Ishikawa (cell line): Measurements from ENCODE around the gene MAPK11.

Source experiments
- CEBPB ChIP-seq: IDR thresholded peaks from 2 replicates; pipeline ENCODE4 v1.6.1; 2012
- EGR1 ChIP-seq: IDR thresholded peaks from 2 replicates; pipeline ENCODE4 v1.6.1; 2012
- EP300 ChIP-seq: IDR thresholded peaks from 2 replicates; pipeline ENCODE4 v1.6.1; 2012; ENCODE audit warnings: borderline replicate concordance
- FOXM1 ChIP-seq: IDR thresholded peaks from 2 replicates; pipeline ENCODE4 v1.6.1; 2012; ENCODE audit warnings: low read depth, borderline replicate concordance
- RAD21 ChIP-seq: IDR thresholded peaks from 2 replicates; pipeline ENCODE4 v1.6.1; 2012; ENCODE audit warnings: low read depth
- YY1 ChIP-seq: IDR thresholded peaks from 2 replicates; pipeline ENCODE4 v1.6.1; 2012; ENCODE audit warnings: low read depth
- ZBTB7A ChIP-seq: IDR thresholded peaks from 2 replicates; pipeline ENCODE4 v1.6.1; 2012; ENCODE audit warnings: low read depth
- TF ChIP-seq, protein P1 (sequence below): IDR thresholded peaks from 2 replicates; pipeline ENCODE4 v1.6.1; 2012
- TF ChIP-seq, protein P2 (sequence below): IDR thresholded peaks from 2 replicates; pipeline ENCODE4 v1.6.1; 2012; ENCODE audit warnings: low read depth, mild to moderate bottlenecking

DNA sequence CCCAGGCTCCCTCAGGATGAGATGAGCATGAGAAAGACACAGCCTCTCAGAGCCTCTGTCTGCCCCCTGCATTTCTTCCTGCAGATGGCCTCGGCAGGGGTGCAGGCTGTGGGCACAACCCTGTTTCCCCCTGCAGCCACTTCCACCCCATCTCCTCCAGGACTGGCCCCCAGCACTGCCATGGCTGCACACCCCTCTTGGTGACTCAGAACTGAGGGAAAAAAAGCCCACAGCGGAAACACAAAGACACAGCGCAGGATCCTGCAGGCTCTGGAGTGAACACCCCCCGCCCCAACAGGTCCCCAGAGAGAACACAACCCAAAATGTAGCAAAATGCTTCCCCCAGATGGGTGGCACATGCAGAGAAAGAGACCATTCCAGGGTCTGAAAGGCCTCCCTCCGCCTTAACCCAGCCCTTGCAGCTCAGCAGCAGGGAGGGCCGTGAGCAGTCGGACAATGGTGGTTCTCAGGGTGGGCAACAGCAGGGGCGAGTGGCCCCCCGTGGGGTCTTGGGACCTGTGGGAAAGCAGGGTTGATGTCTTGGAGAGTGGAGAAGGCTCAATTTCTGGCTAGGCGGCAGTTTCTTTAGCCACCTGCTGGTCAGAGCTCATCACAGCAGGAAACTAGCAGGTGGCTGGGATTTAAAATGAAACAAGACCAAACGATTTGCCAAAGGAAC, 33.3 kb downstream of the MAPK11 start:
- no peak for TF ChIP-seq CEBPB
- TF ChIP-seq, protein P1, sequence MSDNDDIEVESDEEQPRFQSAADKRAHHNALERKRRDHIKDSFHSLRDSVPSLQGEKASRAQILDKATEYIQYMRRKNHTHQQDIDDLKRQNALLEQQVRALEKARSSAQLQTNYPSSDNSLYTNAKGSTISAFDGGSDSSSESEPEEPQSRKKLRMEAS = no peak
- TF ChIP-seq RAD21 = no peak
- TF ChIP-seq EP300 = no peak
- TF ChIP-seq, protein P2, sequence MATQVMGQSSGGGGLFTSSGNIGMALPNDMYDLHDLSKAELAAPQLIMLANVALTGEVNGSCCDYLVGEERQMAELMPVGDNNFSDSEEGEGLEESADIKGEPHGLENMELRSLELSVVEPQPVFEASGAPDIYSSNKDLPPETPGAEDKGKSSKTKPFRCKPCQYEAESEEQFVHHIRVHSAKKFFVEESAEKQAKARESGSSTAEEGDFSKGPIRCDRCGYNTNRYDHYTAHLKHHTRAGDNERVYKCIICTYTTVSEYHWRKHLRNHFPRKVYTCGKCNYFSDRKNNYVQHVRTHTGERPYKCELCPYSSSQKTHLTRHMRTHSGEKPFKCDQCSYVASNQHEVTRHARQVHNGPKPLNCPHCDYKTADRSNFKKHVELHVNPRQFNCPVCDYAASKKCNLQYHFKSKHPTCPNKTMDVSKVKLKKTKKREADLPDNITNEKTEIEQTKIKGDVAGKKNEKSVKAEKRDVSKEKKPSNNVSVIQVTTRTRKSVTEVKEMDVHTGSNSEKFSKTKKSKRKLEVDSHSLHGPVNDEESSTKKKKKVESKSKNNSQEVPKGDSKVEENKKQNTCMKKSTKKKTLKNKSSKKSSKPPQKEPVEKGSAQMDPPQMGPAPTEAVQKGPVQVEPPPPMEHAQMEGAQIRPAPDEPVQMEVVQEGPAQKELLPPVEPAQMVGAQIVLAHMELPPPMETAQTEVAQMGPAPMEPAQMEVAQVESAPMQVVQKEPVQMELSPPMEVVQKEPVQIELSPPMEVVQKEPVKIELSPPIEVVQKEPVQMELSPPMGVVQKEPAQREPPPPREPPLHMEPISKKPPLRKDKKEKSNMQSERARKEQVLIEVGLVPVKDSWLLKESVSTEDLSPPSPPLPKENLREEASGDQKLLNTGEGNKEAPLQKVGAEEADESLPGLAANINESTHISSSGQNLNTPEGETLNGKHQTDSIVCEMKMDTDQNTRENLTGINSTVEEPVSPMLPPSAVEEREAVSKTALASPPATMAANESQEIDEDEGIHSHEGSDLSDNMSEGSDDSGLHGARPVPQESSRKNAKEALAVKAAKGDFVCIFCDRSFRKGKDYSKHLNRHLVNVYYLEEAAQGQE = no peak
- TF ChIP-seq YY1 = no peak
- no peak for TF ChIP-seq ZBTB7A
- TF ChIP-seq FOXM1 = no peak
- no peak for TF ChIP-seq EGR1
